22Rv1 (cell line): ENCODE data around the gene SS18L1.

Experiments used
- ZFX ChIP-seq: fragments of 450-650 bp; IDR thresholded peaks from 2 replicates; pipeline ENCODE4 v1.6.1; 2017; ENCODE audit warnings: antibody characterized with exemption, borderline replicate concordance
- TF ChIP-seq, protein P1 (sequence below): fragments of 450-650 bp; IDR thresholded peaks from 2 replicates; pipeline ENCODE4 v1.5.1; 2017; ENCODE audit warnings: mild to moderate bottlenecking

- TF ChIP-seq, protein P1, sequence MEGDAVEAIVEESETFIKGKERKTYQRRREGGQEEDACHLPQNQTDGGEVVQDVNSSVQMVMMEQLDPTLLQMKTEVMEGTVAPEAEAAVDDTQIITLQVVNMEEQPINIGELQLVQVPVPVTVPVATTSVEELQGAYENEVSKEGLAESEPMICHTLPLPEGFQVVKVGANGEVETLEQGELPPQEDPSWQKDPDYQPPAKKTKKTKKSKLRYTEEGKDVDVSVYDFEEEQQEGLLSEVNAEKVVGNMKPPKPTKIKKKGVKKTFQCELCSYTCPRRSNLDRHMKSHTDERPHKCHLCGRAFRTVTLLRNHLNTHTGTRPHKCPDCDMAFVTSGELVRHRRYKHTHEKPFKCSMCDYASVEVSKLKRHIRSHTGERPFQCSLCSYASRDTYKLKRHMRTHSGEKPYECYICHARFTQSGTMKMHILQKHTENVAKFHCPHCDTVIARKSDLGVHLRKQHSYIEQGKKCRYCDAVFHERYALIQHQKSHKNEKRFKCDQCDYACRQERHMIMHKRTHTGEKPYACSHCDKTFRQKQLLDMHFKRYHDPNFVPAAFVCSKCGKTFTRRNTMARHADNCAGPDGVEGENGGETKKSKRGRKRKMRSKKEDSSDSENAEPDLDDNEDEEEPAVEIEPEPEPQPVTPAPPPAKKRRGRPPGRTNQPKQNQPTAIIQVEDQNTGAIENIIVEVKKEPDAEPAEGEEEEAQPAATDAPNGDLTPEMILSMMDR = no peak
- TF ChIP-seq ZFX = no peak
Observed at GRCh38 chr20:62171245-62171644, 27.7 kb downstream of the SS18L1 start.
